SK-N-SH (cell line): ENCODE results near the gene IRF2.

Experiments
- CTCF ChIP-seq: fragments of 200-600 bp; sonication (generic); IDR thresholded peaks from 2 replicates; pipeline ENCODE4 v1.6.1; 2017; ENCODE audit warnings: antibody characterized with exemption, mild to moderate bottlenecking, moderate library complexity
- EP300 ChIP-seq, 2 experiments: IDR thresholded peaks; 2 replicates each; pipeline versions ENCODE4 v1.4.0 to v1.6.1; 2012; ENCODE audit warnings: borderline replicate concordance in 1 of 2, low read depth in 1 of 2, low read length in 1 of 2
- EZH2phosphoT487 ChIP-seq: fragments of 200-600 bp; sonication (generic); IDR thresholded peaks from 2 replicates; pipeline ENCODE4 v1.6.1; 2017; ENCODE audit warnings: low read depth, mixed run types, mild to moderate bottlenecking, antibody characterized with exemption, moderate library complexity, borderline replicate concordance
- GATA2 ChIP-seq: sonication (generic); formaldehyde crosslinking; IDR thresholded peaks from 2 replicates; pipeline ENCODE4 v1.5.0; 2020; ENCODE audit warnings: mild to moderate bottlenecking, missing genetic modification reagents
- MAX ChIP-seq: IDR thresholded peaks from 2 replicates; pipeline ENCODE4 v1.4.0; 2012; ENCODE audit warnings: low read depth
- NFIC ChIP-seq: IDR thresholded peaks from 2 replicates; pipeline ENCODE4 v1.4.0; 2012; ENCODE audit warnings: borderline replicate concordance
- NRF1 ChIP-seq: IDR thresholded peaks from 2 replicates; pipeline ENCODE4 v1.6.1; 2012; ENCODE audit warnings: low read depth, mild to moderate bottlenecking, low read length
- POLR2AphosphoS5 ChIP-seq: IDR thresholded peaks from 2 replicates; pipeline ENCODE4 v1.6.1; 2012; ENCODE audit warnings: low read depth, low read length
- RAD21 ChIP-seq: IDR thresholded peaks from 2 replicates; pipeline ENCODE4 v1.6.1; 2012; ENCODE audit warnings: mild to moderate bottlenecking, low read length
- REST ChIP-seq: IDR thresholded peaks from 2 replicates; pipeline ENCODE4 v1.6.1; 2012; ENCODE audit warnings: mild to moderate bottlenecking, low read depth, low read length, moderate library complexity
- RFX5 ChIP-seq: IDR thresholded peaks from 2 replicates; pipeline ENCODE4 v1.6.1; 2012; ENCODE audit warnings: mild to moderate bottlenecking, improper control_type of control experiment, low read length
- TCF12 ChIP-seq: IDR thresholded peaks from 2 replicates; pipeline ENCODE4 v1.4.0; 2012
- USF1 ChIP-seq: IDR thresholded peaks from 2 replicates; pipeline ENCODE4 v1.4.0; 2012; ENCODE audit warnings: low read depth, borderline replicate concordance
- USF2 ChIP-seq: fragments of 150-350 bp; IDR thresholded peaks from 2 replicates; pipeline ENCODE4 v1.6.1; 2017; ENCODE audit warnings: antibody characterized with exemption, low read length, low read depth, borderline replicate concordance

GRCh38 chr4:184358521-184359232, 115.7 kb downstream of the IRF2 start:
- TF ChIP-seq CTCF (no peak), POLR2AphosphoS5 (no peak), MAX (no peak), USF2 (no peak), RAD21 (no peak), EZH2phosphoT487 (no peak), EP300 (IDR thresholded peaks at IDR 0.05; ENCODE audit: borderline replicate concordance in 1 of 2, low read depth in 1 of 2, low read length in 1 of 2) (no peak), RFX5 (no peak), REST (no peak), NFIC (no peak), GATA2 (CRISPR knock-in tag) (no peak), USF1 (no peak), TCF12 (no peak), NRF1 (no peak)
